Measurements from ENCODE around the gene FAM118A. TPM values are rescaled to one million over a fixed set of nuclear protein-coding genes. Genes with fewer than 3 reads are reported as not detected.
A peak's percentile ranks its signal among the peaks of the same experiment; 100 is the strongest.
"Not testable (repeated sequence)": the region's sequence is repeated elsewhere in the genome, so short reads cannot be mapped to it uniquely, and the experiment has no call there.

The FAM118A gene
- polyA plus RNA-seq, 4 donors: 17.4 to 36.5 (median 28.7) TPM

DNA sequence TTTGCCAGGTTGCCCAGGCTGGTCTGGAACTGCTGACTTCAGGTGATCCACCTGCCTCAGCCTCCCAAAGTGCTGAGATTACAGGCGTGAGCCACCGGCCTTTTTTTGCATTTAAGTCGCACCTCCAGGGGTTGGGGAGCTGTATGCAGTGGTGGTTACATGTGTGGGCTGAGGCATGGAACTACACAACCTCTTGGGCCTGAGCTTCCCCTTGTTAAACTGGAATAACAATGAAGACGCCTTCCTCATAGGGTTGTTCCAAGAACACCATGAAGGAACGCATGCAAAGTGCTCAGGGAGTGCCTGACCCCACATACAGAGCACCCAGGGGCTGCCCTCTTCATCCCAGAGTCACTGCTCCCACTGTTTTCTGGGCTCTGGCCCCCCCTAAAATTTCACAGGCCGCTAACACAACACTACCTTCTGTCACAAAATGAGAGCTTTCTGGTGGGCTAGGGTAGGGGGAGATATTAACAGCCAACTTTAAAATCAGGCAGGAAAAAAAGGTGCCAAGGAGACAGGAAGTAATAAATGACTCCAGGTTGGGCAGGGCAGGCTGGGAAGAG lies 1.3 kb upstream of the FAM118A start:
- no peak for DNase-seq (ENCODE audit: low read depth in 4 of 4, low spot score in 3 of 4)

DNA sequence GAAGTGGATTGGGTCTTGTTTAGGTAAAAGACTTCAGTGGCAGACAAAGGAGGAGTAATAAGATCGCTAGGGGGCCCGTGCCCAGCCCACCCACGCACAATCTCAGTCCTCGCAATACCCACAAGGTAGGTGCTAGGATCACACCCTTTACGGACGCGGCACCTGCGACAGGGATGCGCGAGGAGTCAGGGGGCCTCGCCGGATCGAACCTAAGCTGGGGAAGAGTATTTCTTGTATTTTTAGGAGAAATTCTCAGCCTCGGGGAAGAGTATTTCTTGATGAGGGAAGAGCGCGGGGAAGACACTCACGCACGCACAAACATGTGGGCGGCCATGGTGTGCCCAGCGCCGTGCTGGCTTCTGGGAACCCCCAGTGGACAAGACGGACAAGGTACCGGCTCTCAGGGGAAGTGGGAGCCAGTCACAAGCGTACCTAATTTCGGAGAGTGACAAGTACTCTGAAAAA lies 745 bp upstream of the FAM118A start:
- DNase-seq (ENCODE audit: low read depth in 4 of 4, low spot score in 3 of 4): no peak

- DNase-seq (ENCODE audit: low read depth in 4 of 4, low spot score in 3 of 4): no peak
Observed at GRCh38 chr22:45310331-45310976, 720 bp downstream of the FAM118A start.

- DNase-seq (ENCODE audit: low read depth in 4 of 4, low spot score in 3 of 4): no peak
Observed at GRCh38 chr22:45310977-45311531, 1.3 kb downstream of the FAM118A start.

GRCh38 chr22:45312415-45312814 lies 2.7 kb downstream of the FAM118A start:
- no peak for DNase-seq (ENCODE audit: low read depth in 4 of 4, low spot score in 3 of 4)

DNA sequence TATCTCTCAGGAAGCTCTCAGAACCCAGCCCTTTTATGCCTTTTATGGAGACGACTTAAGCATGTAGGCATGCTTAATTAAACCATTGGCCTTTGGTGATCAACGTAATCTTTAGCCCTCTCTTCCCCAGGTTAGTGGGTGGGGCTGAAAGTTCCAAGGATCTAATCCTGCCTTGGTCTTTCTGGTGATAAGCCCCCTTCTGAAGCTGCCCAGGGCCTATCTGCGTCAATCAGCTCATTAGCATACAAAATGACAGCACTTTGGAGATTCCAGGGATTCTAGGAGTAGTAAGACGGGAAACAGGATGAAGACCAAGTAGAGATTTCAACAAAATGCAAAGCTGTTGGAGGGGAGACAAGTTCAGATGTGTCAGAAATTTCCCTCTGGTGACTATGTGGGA lies 3.1 kb downstream of the FAM118A start:
- no peak for DNase-seq (ENCODE audit: low read depth in 4 of 4, low spot score in 3 of 4)

DNA sequence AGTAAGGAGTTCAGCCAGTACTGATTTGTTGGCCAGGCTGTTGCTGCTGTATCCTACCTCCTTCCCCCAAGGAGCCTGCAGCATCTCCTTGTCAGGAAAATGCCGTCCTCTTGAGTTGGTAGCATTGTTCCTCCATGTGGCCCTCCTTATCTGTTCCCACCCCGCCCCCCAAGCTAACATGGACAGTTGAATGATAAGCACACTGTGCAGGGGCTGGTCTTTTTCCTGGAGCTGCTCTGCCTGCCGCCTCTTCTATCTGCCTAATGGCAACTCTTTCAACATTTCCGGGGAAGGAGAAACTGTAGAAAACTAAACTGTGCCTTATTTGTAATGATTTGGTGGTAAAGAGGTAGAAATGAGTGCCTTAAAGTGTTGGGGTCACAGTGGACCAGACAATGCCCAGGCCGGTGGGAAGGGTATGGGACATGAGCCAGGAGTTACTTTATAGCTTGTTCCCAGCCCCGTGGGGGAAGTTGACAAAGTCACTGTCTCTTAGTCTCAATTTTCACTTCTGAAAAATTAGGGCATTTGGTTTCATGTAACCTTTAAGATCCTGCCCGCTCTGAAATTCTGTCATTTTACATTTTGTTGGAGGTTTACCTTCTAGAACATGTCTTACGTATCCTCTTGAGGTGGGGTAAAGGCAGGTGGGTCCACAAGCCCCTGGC lies 4.5 kb downstream of the FAM118A start:
- no peak for DNase-seq (ENCODE audit: low read depth in 4 of 4, low spot score in 3 of 4)

GRCh38 chr22:45314786-45315185 lies 5.1 kb downstream of the FAM118A start:
- no peak for DNase-seq (ENCODE audit: low read depth in 4 of 4, low spot score in 3 of 4)

GRCh38 chr22:45316796-45317526 lies 7.2 kb downstream of the FAM118A start:
- DNase-seq (ENCODE audit: low read depth in 4 of 4, low spot score in 3 of 4): no peak

GRCh38 chr22:45317551-45318167 lies 7.9 kb downstream of the FAM118A start:
- no peak for DNase-seq (ENCODE audit: low read depth in 4 of 4, low spot score in 3 of 4)

GRCh38 chr22:45318168-45318557 lies 8.4 kb downstream of the FAM118A start:
- peak in 3 of 4 donors; percentile 31 to 61 (median 45) for DNase-seq (ENCODE audit: low read depth in 4 of 4, low spot score in 3 of 4)

- DNase-seq (ENCODE audit: low read depth in 4 of 4, low spot score in 3 of 4): no peak
Observed at GRCh38 chr22:45318558-45319323, 9.0 kb downstream of the FAM118A start.

- no peak for DNase-seq (ENCODE audit: low read depth in 4 of 4, low spot score in 3 of 4)
Observed at GRCh38 chr22:45319324-45319685, 9.6 kb downstream of the FAM118A start.

DNA sequence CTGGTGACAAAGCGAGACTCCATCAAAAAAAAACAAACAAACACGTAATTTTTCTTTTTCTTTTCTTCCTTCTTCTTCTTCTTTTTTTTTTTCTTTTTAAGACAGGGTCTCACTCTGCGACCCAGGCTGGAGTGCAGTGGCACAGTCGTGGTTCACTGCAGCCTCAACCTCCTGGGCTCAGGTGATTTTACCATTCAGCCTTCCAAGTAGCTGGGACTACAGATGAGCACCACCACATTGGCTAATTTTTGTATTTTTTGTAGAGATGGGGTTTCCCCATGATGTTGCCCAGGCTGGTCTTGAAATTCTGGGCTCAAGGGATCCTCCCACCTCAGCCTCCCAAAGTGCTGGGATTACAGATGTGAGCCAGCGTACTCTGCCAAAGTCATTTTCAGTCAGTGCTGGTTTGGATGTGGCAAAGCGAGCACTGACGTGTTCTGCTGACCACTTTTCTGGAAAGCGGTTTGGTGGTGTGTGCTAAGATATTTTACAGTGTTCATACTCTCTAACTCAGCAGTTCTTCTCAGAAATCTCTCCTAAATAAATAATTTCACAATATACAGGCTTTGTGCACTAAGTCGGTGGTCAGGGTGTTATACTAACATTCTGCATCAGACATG lies 10.7 kb downstream of the FAM118A start:
- no peak for DNase-seq (ENCODE audit: low read depth in 4 of 4, low spot score in 3 of 4)

DNA sequence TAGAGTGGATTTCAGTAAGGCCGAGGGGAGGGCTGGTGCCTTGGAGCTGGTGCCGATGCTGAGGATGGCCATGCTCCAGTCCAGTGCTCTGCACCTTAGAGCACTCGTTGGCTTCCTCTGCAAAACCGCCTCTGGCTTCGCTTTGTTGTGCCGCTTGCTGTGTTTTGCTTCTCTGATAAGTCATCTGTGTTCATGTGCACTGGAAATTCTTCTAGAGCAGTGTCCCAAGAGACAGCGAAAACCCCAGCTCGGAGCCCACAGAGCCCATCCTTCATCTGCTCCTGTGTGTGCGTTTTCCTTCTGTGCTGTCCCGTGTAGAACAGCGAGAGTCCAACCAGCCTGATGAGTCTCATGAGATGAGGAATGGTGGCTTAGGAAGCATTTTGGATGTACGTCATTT lies 12.1 kb downstream of the FAM118A start:
- no peak for DNase-seq (ENCODE audit: low read depth in 4 of 4, low spot score in 3 of 4)

DNA sequence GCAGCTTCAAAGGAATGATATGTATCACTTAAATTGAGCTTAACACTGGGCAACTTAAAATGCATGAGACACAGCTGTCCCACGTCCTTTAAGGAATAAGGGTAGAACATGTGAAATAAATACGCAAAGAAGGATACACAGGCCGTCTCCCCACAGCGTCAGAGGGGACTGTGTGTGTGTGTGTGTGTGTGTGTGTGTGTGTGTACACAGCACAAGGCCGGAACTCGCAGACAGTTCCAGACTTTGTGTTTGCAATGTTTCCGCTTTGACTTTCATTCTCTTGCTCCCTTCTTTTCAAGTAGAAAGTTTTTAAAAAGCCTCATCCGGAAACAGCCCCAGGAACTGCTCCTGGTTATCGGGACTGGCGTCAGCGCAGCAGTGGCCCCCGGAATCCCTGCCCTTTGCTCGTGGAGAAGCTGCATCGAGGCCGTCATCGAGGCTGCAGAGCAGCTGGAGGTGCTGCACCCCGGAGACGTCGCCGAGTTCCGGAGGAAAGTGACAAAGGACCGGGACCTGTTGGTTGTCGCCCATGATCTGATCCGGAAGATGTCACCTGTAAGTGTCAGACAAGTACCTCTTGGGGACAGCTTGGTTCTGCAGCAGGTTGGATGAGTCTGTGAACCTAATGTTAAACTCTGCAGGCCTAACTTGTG lies 13.3 kb downstream of the FAM118A start:
- DNase-seq (ENCODE audit: low read depth in 4 of 4, low spot score in 3 of 4): no peak

DNA sequence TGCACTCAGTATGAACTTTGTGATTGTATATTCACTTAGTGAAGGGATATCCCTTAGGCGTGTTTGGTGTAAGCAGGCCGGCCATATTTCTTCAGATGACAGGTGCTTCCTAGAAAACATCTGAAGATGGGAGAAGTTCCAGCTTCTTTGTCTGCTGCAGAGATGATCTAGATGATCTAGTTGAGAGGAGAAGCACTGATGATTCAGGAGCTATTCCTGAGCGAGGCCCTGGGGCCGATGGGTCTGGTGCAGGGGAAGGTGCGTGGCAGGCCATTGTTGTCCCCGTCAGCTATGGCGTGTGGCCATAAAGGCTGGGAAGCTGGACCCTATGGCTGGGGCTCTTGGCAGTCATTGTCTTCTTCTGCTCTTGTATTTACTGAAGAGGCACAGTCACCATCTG lies 14.0 kb downstream of the FAM118A start:
- DNase-seq (ENCODE audit: low read depth in 4 of 4, low spot score in 3 of 4): no peak

- no peak for DNase-seq (ENCODE audit: low read depth in 4 of 4, low spot score in 3 of 4)
Observed at GRCh38 chr22:45324311-45324711, 14.6 kb downstream of the FAM118A start.

DNA sequence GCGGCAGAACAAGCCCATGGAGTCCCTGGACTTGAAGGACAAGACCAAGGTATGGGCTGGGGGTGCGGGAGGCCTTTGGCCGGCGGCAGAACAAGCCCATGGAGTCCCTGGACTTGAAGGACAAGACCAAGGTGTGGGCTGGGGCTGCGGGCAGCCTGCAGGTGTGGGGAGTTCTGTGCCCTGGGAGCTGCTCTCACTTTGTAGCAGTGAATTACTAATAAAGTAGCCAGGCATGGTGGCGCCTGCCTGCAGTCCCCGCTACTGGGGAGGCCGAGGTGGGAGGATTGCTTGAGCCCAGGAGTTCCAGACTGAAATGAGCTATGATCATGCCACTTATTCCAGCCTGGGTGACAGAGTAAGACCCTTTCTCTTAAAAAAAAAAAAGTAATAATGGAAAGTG lies 18.5 kb downstream of the FAM118A start:
- not testable (repeated sequence) for DNase-seq (ENCODE audit: low read depth in 4 of 4, low spot score in 3 of 4)
